Measurements from ENCODE around the gene ADAM19. TPM values are rescaled to one million over a fixed set of nuclear protein-coding genes. Genes with fewer than 3 reads are reported as not detected.

Gene ADAM19
- total RNA-seq, 1 donor from 2014 or later = 9.4 TPM

DNA sequence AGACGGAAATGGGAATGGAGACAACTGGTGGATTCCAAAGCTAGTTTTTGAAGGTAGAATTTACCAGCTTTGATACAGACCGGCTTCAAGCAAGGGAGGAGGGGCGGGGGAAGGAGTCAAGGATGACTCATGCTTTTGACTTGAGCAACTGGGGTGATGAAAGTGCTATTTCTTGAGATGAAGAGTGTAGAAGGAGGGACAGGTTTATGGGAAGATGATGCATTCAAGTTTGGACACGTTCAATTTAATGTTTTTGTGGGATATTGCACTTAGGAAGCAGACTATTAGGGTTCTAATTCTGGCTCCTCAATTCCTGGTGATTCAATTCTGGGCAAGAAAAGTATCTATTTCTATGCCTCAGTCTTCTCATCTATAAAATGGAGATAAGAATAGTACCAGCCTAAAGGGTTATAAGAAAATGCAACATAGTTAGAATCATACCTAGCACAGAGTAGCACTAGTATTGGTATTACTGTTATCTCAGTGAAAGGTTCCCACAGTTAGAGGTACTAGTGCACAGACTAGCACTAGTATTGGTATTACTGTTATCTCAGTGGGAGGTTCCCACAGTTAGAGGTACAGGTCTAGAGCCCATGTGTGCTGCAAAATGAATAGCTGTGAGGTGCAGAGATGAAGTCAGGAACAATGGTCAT, 110.9 kb downstream of the ADAM19 start:
- DNase-seq (ENCODE audit: low spot score) = peak; percentile 22

DNA sequence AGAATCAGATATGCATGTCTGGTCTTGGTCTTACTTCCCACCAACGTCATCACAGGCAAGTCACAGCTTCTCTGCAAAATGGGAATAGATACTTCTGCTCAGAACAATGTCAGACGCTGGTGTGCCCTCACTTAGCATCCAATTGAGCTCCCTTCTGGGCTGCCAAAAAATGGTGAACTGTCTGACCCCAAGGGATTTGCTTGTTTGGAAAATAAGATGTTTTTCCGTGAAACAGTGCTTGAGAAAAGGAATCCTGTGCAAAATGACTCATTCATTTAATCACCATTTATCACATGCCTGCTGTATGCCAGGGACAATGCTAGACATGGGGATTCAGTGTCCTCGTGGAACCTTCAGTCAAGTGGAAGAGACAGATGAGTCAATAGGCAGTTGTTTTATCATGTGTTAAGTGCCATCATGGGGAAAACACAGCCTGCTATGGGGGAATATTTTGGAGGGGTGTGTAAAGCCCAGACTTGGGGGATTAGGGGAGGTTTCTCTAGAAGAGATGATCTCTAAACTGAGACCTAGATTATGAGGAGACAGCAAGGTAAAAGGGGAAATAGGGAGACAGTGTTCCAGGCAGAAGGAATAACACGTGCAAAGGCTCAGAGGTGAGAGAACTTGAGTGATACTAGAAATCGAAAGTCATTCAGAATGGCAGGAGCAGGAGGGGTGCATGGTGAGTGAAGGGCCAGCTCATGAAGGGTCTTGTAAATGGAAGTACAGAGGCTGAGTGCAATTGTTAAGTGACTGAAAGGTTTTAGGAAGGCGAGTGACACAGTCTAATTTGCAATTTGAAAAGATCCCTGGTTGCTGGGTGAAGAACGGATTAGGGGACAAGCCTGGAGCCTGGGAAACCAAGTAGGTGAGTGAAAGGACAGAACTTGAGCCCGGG, 111.7 kb downstream of the ADAM19 start:
- peak; percentile 5 for DNase-seq (ENCODE audit: low spot score)

DNA sequence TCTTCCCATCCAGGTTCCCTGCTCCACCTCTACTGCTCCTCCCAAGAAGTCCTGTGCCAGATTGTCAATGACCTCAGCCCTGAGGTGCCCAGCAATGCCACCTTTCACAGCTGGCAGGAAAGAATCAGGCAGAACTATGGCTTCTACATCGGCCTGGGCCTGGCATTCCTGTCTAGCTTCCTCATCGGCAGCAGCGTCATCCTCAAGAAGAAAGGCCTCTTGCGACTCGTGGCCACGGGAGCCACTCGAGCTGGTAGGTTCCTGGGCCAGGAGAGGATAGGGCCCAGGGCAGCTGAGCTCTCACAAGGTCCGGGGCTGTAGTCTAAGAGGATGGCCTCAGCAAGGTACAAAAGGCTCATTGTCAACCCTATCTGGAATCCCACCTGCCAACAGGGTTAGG, 112.5 kb downstream of the ADAM19 start:
- peak; percentile 59 for DNase-seq (ENCODE audit: low spot score)

DNA sequence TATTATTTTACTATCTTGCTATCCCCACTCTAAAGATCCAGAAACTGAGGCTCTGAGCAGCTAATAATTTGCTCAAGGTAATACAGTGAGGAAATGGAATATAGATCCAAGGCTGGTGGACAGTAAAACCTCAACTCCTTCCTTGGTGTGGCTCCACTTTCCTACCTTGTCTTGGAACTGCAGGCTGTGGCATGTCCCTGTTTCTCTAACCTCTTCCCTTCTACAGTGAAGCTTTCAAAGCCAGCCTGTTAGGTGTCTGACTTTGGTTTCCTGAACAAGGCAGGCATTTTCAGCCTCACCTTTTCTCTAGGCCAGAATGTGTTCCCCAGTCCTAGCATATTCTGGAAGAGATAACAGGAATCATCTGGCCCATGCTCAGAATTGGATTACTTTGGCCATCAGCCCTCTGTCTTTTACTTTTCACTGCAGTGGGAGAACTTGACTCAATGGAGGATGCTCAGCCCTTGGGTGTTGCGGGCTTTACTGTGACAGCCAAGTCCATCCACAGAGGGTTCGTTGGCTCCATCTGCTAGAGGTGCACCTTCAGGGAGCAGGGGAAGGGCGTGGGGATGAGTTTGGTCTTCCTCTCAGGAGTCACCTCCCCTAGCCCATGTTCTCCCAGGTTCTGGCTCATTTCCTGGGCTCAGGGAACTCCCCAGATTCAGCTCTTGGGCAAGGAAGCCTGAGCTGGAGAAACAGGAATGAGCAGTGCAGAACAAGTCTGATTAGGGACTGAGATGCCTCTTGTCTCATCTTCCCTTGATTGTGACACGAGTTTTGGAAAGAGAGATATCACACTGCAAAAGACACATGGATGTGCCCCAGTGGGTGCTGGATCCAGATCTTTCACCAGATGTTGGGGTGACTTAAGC, 114.4 kb downstream of the ADAM19 start:
- peak; percentile 47 for DNase-seq (ENCODE audit: low spot score)

DNA sequence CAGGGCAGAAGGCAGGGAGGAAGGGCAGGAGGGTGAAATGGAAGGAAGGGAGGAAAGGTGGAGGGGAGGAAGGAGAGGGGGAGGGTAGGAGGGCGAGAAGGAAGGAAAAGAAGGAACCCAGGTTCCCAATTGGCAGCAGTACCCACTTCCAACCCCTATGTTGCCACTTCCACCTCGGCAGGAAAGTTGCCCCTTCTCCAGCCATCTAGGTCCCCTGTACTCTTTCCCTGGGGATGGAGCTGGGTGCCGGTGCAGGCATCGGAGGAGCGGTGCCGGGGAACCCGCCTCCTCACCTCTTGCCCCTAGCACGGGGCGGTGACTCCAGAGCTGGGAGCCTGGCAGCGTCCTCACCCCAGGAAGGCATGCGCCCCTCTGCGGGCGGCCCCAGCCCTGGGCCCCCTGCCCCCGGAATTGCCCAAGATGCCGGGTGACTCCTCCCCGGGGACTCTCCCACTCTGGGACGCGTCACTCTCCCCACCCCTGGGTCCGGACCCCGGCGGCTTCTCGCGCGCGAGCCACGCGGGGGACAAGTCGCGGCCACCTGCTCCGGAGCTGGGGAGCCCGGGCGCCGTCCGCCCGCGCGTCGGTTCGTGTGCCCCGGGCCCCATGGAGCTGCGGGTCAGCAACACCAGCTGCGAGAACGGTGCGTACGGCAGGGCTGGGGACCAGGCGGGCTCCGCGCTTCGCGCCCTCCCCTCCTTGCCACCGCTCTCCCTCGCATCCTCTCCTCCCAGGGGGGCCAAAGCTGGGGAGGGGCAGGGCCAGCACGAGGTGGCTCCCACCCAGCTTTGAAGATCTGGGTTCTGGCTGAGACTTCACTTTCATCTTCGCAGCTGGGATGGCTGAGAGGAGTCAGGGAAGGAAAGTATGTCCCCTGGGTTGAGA, 115.6 kb downstream of the ADAM19 start, which contains the start of gene NIPAL4:
NIPAL4 (plus strand) TSS at position 499 of the 885 bp plus-strand sequence; CDS start at position 607, 108 bp downstream.
- DNase-seq (ENCODE audit: low spot score) = no peak

DNA sequence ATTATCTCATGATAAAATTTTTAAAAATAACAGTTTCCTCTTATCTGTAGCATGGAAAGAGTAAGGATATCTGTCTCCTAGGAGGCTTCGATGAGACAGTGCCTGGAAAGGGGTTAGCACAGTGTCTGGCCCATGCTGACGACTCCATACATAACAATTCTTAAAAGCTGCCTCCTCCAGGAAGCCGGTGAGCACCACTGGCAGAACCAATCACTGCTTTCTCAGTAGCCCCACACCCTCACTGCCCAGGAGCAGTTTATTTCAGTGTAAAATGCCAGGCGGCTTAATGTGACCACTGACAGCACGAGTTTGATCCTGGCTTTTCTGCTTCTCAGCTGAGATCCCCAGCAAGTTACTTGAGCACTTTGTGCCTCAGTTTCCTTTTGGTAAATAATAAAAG, 116.7 kb downstream of the ADAM19 start:
- DNase-seq (ENCODE audit: low spot score) = no peak

DNA sequence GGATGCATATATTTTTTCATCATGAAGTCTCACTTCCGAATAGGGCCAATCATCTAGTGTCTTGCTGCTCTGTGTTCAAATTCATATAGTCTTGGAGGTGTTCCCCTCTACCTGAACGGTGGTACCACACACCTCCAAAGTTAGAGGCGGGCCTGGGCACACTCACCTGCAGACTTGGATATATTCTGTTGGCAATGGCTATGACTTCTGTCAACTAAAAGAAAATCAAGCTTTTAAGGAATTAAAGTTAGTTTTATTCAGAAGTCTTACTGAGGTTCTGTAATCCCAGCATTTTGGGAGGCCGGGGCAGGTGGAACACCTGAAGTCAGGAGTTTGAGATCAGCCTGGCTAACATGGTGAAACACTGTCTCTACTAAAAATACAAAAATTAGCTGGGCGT, 118.2 kb downstream of the ADAM19 start:
- no peak for DNase-seq (ENCODE audit: low spot score)

DNA sequence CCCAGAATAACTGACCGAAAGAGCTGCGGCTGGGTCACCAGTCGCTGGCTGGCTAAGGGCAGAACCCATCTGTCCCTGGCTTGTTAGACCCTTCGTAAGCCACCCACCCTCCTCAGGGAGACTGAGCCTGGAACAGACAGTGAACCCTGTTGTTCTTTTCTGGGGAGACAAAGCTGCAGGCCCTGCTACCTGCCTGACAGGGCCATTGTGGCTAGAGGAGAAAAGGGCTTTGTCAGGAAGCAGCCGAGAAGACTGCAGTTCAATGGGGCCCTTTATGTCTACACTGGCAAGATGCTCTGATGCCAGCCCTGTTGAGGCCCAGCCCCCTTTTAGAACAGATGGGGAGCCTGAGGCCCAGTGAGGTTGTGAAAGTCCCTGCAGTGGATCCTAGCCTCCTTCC, 119.3 kb downstream of the ADAM19 start:
- DNase-seq (ENCODE audit: low spot score) = no peak

DNA sequence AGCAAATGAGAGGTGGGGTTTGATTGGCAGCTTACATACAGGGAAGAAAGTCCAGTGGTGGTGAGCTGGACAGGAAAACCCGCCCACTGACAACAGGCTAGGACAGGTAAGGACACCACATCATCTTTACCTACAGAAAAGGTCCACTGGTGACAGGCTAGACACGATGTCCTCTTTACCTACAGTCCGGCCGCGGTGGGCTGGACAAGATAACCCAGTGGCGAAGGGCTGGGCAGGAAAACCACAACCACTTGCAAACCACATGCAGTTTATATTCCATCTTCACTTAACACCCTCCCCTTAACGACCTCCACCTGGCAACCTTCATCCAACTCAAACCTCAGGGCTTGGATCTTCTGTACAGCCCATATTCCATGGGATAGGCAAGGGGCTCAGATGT, 120.5 kb downstream of the ADAM19 start:
- DNase-seq (ENCODE audit: low spot score) = no peak

DNA sequence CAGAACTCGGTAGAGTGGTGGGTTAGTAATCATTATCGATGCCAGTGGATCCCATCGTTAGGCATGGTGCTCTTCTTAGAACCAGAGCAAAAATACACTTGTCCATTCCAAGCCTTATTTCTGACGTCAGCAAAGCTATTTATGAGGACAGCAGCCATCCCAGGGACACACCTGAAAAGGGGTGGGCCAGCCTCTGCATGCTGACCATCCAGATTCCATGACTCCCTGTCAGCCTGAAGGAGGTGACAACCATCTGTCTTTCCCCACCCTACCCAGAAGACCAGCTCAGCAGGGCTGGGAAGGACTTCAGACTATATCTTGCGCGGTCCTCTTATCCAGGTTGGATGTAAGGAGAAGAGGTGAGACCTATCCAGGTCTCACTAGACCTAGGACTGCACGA, 121.3 kb downstream of the ADAM19 start:
- no peak for DNase-seq (ENCODE audit: low spot score)

DNA sequence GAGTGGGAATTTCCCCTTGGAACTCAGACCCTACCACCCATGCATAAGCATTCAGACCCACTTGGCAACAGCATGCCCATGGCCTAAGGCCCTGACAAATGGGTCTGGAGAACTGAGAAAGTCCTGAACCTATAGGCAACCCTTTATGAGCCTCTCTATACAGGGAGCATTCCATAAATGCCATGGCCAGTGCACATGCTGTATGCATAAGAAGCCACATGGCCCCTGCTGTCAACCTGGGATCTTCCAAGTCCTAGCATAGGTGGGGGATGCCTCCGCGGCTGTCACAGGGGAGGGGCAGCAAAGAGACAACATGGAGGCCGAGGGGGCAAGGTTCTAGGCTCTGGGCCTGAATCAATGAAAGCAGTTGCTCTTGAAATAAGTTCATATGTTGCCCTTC, 123.8 kb downstream of the ADAM19 start:
- no peak for DNase-seq (ENCODE audit: low spot score)

DNA sequence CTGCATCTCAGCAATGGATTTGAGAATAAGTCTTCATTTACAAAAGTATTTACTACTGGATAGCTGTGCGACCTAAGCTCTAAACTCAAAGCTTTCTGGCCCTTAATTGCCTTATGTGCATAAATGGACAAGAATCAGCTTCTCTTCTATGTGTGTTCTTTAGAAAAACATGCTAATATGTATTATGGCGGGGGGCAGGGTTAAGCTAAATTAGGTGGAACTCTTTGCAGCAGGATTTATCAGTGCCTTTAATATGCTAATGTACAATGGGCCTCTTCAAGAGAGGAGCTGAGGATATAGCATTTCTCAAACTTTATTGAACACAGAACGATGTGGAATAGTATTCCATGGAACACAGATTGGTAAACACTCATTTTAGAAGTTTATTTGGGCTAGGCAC, 125.6 kb downstream of the ADAM19 start:
- DNase-seq (ENCODE audit: low spot score) = no peak

DNA sequence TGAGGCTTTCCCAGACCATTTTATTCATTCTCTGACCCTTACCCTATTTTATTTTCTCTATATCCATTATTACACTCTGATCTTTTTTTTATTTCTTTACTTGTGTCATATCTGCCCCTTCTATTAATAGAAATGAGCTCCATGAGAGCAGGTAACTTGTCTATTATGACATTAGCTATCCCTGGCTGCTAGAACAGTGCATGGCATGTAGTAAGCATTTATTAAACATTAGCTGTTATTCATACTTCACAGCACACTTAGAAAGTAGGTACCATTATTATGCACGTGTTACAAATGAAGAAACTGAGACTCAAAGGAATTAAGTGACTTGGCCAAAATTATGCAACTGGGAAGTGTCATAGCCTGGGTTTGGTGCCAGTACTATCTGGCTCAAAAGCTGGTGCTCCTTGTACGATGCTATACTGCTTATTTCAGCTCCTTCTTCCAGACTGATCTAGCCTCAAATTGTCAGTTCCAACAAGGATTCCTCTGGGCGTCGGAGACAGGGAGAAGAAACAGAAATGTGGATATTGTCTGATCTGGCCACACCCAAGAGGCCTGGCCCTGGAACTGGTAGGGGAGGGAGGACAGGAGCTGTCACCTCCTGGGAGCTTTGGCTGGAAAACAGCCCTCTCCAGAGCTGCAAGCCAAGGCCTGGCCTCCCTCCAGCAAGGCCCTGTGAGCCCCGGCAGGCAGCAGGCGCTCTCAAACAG, 126.4 kb downstream of the ADAM19 start:
- DNase-seq (ENCODE audit: low spot score) = no peak

DNA sequence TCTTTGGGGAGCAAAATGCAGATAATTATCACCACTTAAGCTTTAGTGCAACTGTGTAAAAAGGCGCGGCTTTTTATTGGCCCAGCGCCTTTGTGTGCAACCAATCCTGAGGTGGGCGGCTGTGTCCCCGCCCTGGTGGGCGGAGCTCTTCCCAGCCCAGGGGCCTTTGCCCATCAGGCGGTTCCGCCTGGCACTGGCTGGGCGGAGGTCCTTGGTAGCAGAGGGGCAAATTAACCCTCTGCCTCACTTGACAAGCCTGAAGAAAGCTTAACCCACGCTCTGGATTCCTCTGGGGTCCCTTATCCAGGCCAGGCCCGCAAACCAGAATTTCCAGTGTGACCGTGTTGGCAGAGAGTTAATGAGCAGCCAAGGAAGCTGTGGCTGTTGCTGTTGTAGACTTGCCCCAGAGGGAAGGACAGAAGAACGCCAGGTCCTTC, 128.4 kb downstream of the ADAM19 start:
- DNase-seq (ENCODE audit: low spot score) = no peak

DNA sequence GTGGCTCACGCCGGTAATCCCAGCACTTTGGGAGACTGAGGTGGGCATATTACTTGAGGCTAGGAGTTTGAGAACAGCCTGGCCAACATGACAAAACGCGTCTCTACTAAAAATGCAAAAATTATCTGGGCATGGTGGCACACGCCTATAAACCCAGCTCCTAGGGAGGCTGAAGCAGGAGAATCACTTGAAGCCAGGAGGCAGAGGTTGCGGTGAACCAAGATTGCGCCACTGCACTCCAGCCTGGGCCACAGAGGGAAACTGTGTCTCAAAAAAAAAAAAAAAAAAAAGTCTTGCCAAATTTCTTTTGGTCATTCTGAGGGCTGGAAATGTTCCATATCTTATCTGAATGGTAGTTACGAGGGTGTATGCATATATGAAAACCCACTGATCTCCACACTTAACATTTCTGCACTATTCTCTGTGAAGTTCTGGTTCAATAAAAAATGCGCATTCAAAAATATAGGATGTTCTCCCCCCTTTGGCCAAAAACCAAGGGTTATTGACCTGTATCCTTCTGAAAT, 129.1 kb downstream of the ADAM19 start:
- no peak for DNase-seq (ENCODE audit: low spot score)

DNA sequence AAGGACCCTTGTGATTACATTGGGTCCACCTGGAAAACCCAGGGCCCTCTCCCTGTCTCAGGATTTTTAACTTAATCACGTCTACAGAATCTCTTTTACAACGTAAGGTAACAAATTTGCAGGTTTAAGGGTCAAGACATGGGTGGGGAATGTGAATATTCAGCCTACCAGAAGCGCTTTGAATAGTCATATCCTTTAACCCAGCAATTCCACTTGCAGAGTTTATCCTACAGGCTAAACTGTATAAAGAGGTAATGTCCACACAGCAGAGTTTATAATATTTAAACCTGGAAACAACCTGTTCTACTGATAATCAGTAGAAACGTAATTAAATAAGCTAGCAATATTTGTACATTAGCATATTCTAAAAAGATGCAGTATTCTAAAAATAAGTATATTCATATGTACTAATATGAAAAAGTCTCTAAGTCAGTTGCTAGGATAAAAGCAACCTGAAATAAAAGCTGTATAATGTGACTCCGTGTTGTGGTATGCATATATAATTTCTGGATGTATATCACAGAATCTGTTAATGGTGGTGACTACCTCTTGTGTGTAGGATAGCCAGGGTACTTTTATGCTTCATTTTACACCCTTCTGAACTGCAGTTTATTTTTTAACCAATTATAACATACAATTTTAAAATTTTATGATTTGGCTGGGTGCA, 129.7 kb downstream of the ADAM19 start:
- no peak for DNase-seq (ENCODE audit: low spot score)

DNA sequence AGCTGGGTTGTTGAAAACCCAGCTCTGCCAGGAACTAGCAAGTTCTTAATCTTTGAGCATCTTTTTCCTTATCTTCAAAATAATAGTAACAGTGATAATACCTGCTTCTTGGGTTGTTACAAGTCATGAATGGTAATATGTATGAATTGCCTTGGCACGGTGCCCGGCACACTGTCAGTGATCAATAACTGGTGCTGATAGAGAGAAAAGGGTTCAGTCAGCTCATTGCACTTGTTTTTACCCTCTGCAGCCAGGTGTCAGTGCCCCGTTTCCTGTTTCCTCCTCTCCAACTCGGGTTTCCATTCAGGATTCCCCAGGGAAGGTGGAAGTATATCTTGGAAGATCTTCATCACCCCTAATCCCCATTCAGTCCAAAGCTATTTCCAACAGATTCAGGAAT, 131.4 kb downstream of the ADAM19 start:
- DNase-seq (ENCODE audit: low spot score) = no peak

DNA sequence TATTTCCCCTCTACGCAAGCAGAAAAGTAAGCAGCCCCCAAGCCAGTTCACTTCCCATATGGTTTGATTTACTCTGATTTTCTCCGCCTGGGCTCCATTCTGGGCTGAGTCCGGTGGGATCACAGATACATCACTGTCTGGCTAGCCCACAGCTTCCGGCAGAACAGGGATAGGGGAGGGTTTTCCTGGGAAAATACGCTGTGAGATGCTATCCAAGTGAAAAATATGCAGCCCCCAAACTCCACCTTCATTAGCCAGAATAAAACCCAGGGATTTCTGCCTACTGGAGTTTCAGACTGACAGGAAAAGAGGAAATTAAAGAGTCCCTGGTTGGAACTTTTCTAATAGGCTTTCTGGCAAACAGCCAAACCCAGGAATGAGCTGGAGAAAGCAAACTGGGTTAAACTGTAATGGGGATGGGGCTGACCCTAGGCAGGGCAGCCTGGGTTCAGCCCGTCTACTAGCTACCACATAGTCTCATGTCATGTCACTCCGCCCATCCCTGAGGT, 132.5 kb downstream of the ADAM19 start:
- DNase-seq (ENCODE audit: low spot score) = no peak

DNA sequence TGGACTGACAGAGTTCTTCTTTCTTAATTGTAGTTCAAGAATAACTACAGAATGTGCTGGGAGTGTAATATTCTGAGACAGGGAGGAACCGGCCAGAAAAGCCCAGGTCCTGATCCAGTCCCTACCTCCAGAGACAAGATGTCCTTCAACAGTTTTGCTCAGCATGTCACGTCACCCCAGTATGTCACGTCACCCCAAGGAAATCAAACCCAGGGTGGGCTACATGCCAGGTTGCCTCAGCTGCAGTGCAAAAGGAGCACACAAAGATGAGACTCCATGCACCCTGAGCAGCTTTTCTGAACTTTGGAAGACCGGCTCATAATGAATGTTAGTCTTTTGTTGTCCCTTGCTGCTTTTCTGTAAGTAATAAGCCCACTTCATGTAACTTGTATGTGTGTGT, 141.5 kb downstream of the ADAM19 start:
- DNase-seq (ENCODE audit: low spot score) = no peak

Data from mesenteric fat pad (tissue), 1 donor.